Activated T-cell treated with anti-CD3 and anti-CD28 coated beads for 4 hours (primary cell): Measurements from ENCODE around the gene B3GAT3.
"Not testable (repeated sequence)": the region's sequence is repeated elsewhere in the genome, so short reads cannot be mapped to it uniquely, and the experiment has no call there.

Experiments
- DNase-seq: peaks from one replicate; pipeline ENCODE4 v3.0.0-alpha.2; 2020

B3GAT3 gene

GRCh38 chr11:62602141-62603071 lies 19.4 kb downstream of the B3GAT3 start:
- no peak for DNase-seq

GRCh38 chr11:62601372-62602140 lies 20.2 kb downstream of the B3GAT3 start, which contains the start of gene MTA2:
MTA2 (minus strand) TSS chr11:62601865; CDS start chr11:62601450, 415 bp downstream.
- peak; percentile 100 for DNase-seq

GRCh38 chr11:62601122-62601371 lies 20.7 kb downstream of the B3GAT3 start:
- no peak for DNase-seq

- no peak for DNase-seq
These were observed 21.2 kb downstream of the B3GAT3 start for GRCh38 chr11:62600367-62601121.

- no peak for DNase-seq
These were observed 21.9 kb downstream of the B3GAT3 start for GRCh38 chr11:62599901-62600300.

GRCh38 chr11:62599069-62599696 lies 22.6 kb downstream of the B3GAT3 start:
- peak; percentile 90 for DNase-seq

- no peak for DNase-seq
These were observed 26.7 kb downstream of the B3GAT3 start for GRCh38 chr11:62595124-62595523.

GRCh38 chr11:62593434-62594044 lies 28.2 kb downstream of the B3GAT3 start:
- DNase-seq, result peak; percentile 74

- DNase-seq, result no peak
These were observed 28.8 kb downstream of the B3GAT3 start for GRCh38 chr11:62592989-62593421.

- no peak for DNase-seq
These were observed 29.5 kb downstream of the B3GAT3 start for GRCh38 chr11:62592146-62592815.

- peak; percentile 90 for DNase-seq
These were observed 30.2 kb downstream of the B3GAT3 start, which contains the start of gene TUT1 for GRCh38 chr11:62591448-62592145. TUT1 (minus strand) TSS chr11:62591523; CDS start chr11:62591485, 38 bp downstream.

GRCh38 chr11:62588966-62589637 lies 32.7 kb downstream of the B3GAT3 start:
- no peak for DNase-seq

GRCh38 chr11:62585356-62585755 lies 36.4 kb downstream of the B3GAT3 start:
- not testable (repeated sequence) for DNase-seq

- DNase-seq, result not testable (repeated sequence)
These were observed 40.1 kb downstream of the B3GAT3 start for GRCh38 chr11:62581735-62582134.

- no peak for DNase-seq
These were observed 40.6 kb downstream of the B3GAT3 start for GRCh38 chr11:62580959-62581715.

GRCh38 chr11:62579252-62579651 lies 42.5 kb downstream of the B3GAT3 start:
- DNase-seq, result no peak

- DNase-seq, result no peak
These were observed 43.2 kb downstream of the B3GAT3 start for GRCh38 chr11:62578541-62578940.

GRCh38 chr11:62577046-62577714 lies 44.6 kb downstream of the B3GAT3 start:
- no peak for DNase-seq

- DNase-seq, result no peak
These were observed 45.9 kb downstream of the B3GAT3 start for GRCh38 chr11:62575837-62576236.
